Stimulated activated CD4-positive, alpha-beta T cell treated with anti-CD3 and anti-CD28 coated beads, Interleukin-12 subunit alpha, Interleukin-12 subunit beta, amount 100 ng/mL, for 24 hours (primary cell): ENCODE data around the gene NYAP1.
"Not testable (repeated sequence)": the region's sequence is repeated elsewhere in the genome, so short reads cannot be mapped to it uniquely, and the experiment has no call there.

ENCODE experiments used
- DNase-seq, 2 experiments: peaks; one replicate each; pipeline ENCODE4 v3.0.0-alpha.2; 2020; ENCODE audit warnings: low read depth in 2 of 2

Gene NYAP1

DNA sequence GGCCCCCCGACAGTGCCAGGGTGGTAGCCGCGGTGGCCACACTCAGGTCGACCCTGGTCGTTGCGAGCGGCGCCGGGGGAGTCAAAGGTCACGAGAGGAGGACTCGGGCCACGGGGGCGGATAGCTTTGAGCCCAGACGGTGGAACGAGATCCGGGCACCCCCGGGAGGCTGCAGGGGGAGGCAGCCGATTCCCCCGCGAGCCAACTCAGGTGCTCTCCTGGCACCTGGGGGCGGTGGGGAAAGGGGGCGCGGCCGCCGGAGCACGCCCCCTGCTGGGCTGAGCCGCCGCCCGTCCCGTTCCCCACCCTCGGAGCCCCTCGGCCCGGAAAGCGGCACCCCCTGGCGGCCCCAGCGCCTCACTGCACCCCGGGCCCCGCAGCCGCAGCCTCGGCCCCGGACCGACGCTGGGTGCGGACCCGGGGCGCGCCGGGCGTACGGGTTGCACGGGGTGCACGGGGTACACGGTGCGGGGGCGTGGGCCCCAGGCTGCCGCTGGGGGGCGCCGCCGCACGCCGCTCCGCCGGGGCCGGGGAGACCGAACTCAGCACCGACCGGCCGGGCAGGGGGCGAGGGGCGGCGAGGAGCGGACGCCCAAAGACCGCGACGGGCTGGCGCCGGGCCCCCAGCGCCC is 521 bp upstream of the NYAP1 start:
- peak; percentile 60 to 77 for DNase-seq

DNA sequence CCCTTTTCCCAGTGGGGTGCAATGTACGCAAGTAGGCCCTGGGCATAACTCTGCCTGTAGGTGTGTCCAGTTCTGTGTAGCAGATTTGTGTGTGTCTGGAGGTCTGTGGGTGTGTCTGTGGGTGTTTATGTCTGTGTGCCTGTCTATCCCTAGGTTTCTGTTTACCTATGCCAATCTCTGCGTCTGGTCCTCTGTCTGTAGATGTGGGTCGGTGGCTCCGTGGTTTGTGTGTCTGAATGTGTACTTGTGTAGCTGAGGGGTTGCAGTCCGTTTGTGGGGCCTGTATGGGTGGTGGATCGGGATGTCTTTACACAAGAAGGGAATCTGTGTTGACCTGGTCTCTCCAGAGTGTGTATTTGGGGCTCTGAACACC is 932 bp downstream of the NYAP1 start:
- DNase-seq: no peak

DNA sequence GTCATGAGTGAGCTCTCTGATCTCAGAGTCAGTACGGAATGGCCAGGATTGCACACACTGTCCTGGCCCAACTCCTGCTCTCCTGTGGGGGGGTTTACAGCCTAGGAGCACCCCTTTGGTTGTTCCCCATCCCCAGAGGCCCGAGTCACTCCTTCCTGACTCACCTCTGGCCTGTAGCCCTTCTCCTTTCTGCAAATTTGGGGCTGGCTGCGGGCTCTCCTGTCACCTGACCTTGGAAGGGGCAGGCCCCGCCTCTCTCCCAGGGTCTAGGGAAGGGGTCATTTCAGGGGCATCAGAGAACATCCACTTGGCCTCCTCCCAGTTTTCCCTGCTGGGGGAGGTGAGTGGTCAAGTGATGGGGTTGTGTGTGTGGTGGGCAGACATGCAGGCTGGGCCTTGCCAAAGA is 1.7 kb downstream of the NYAP1 start:
- DNase-seq: no peak

DNA sequence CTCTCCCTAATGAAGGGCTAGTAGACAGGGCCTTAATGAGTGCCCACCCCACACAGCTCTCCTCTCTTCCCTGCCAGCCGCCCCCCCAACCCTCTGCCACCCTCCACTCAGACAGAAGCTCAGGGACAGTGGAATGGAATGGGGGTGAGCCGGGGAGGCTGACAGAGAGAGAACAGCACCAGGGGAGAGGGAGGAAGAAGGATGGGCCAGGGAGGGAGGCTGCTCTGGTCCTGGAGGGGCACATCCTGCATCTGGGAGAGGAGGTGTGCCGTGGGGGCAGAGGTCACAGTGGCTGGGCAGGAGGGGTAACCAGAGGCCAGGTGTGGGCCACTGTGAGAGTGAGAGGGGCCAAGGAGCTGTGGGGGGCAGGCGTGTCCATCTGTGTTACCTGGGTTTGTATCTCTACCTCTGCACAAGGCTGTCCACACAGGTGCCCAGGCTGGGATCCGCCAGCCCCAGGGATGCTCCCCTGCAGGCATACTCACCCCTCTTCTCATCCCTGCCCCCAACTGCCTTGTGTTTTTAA is 2.4 kb downstream of the NYAP1 start:
- DNase-seq: no peak

DNA sequence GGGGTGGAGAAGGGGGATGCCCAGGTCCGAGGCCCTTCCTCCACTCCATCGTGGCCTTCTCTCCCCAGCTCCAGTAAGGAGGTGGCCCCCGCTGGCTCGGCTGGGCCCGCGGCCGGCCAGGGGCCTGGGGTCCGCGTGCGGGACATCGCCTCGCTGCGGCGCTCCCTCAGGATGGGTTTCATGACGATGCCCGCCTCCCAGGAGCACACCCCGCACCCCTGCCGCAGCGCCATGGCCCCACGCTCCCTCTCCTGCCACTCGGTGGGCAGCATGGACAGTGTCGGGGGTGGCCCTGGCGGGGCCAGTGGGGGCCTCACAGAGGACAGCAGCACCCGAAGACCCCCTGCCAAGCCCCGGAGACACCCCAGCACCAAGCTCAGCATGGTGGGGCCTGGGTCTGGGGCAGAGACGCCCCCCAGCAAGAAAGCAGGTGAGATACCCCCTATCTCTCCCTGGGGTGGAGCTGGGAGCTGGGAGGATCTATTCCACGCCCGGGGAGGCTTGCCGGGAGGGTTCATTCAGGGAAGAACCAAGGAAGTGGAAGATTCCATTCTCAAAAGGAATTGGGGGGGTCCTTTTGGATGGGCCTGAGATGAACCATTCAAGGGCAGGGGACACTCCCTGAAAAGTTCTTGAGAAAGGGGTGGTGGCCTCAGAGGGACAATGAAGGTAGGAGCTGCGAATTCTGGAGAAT is 3.2 kb downstream of the NYAP1 start:
- DNase-seq: no peak

DNA sequence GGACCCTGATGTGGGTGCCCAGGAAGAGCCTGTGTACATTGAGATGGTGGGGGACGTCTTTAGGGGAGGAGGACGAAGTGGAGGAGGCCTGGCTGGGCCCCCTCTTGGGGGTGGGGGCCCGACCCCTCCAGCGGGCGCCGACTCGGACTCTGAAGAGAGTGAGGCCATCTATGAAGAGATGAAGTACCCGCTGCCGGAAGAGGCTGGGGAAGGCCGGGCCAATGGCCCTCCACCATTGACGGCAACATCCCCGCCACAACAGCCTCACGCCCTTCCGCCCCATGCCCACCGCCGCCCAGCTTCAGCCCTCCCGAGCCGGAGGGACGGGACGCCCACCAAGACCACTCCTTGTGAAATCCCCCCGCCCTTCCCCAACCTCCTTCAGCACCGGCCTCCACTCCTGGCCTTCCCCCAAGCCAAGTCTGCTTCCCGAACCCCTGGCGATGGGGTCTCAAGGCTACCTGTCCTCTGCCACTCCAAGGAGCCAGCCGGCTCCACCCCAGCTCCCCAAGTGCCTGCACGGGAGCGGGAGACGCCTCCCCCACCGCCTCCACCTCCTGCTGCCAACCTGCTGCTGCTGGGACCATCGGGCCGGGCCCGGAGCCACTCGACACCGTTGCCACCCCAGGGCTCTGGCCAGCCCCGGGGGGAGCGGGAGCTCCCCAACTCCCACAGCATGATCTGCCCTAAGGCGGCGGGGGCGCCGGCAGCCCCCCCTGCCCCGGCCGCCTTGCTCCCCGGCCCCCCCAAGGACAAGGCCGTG is 4.8 kb downstream of the NYAP1 start:
- no peak for DNase-seq

DNA sequence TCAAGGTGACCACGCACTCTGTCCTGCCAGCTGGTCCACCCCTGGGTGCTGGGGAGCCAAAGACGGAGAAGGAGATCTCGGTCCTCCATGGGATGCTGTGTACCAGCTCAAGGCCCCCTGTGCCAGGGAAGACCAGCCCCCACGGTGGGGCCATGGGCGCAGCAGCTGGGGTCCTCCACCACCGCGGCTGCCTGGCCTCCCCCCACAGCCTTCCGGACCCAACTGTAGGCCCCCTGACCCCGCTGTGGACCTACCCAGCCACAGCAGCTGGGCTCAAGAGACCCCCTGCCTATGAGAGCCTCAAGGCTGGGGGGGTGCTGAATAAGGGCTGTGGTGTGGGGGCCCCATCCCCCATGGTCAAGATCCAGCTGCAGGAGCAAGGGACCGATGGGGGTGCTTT is 5.4 kb downstream of the NYAP1 start:
- no peak for DNase-seq

DNA sequence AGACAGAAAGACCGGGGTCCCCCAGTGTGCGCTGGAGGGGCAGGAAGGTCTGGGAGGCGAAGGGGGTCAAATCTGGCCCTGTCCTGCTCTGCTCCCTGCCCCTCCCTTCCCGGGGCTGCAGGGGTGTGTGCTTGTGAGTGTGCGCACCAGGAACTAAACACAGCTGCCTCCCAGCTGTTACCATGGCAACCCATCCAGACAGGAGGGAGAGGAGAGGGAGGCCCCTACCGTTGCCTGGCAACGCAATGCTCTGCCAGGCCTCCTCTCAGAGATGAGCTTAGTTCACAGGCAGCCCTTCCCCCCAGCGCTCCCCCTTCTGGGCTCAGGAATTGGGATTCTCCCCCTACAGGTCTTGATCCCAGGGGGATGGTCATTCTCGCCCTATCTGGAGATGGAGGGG is 6.1 kb downstream of the NYAP1 start:
- DNase-seq: no peak

DNA sequence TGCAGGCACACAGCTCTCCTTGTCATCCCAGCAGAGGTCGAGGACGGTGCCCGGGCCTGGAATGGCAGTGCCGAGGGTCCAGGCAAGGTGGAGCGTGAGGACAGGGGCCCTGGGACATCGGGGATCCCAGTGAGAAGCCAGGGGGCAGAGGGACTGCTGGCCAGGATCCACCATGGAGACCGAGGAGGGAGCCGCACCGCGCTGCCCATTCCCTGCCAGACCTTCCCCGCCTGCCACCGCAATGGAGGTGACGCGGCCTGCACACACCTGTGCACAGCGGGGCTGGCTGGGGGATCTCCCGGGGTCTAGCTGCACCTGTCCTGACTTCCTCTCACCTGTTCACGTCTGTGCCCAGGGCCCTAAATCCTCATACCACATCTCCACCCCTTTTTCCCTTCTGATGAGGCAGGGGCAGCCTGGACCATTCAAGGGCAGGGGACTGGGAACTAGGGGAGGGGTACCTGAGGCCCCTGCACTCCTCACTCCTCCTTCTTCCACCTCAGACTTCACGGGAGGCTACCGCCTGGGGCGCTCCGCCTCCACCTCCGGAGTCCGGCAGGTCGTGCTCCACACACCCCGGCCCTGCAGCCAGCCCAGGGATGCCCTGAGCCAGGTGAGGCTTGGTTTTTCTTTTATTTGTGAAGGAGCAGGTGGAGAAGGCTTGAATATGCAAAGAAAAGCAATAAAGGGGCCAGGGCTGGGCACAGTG is 6.9 kb downstream of the NYAP1 start:
- DNase-seq: no peak

DNA sequence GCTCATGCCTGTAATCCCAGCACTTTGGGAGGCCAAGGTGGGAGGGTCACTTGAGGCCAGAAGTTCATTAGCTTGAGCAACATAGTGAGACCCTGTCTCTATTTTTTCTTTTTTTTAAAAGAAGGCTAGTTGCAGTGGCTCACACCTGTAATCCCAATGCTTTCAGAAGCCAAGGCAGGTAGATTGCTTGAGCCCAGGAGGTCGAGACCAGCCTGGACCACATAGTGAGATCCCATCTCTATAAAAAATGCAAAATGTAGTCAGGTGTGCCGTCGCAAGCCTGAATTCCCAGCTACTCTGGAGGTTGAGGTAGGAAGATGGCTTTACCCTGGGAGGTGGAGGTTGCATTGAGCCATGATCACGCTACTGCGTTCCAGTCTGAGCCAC is 7.5 kb downstream of the NYAP1 start:
- no peak for DNase-seq

DNA sequence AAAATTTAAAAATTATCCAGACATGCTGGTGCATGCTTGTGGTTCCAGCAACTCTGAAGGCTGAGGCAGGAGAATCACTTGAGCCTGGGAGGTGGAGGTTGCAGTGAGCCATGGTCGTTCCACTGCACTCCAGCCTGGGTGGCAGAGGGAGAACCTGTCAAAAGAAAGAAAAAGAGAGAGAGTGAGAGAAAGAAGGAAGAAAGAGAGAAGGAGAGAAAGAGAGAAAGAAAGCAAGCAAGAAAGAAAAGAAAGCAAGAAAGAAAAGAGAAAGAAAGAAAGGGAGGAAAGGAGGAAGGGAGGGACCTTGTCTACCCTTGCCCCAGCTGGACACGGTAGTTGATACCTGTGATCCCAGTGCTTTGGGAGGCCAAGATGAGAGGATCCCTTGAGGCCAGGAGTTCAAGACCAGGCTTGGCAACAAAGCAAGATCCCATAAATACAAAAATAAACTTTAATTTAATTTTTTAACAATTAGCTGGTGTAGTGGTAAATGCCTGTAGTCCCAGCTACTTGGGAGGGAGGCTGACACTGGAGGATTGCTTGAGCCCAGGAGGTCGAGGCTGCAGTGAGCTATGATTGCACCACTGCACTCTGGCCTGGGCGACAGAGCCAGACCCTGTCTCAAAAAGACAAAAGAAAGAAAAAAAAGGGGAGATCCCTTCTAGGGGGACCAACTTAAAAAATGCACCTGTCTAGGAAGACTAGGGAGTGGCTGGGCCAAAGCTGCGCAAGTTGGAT is 9.2 kb downstream of the NYAP1 start:
- no peak for DNase-seq

DNA sequence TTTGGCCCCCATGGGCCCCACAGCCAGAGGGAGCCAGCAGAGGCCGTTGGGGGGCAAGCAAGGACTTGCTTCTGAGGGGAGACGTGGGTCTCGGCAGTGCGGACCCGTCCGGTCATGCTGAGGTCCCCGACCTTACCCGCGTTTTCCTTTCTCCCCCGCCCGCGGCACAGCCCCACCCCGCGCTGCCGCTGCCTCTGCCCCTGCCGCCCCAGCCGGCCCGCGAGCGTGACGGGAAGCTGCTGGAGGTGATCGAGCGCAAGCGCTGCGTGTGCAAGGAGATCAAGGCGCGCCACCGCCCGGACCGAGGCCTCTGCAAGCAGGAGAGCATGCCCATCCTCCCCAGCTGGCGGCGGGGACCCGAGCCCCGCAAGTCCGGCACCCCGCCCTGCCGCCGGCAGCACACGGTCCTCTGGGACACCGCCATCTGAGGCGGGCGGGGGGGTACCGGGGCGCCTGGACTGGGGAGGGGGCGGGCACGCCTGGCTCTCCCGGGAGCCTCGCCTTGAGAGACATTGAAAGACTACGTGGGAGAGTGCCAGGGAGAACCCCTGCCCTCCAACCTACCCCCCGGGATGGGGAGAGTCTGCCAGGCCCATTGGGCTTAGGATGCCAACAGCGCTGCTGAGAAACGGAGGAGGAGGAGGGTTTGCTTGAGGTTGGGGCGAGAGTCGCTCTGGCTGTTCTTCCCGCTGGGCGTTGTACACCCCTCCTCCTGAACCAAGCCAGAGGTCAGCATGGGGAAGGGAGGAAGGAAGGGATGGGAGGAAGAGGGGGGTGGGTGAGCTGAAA is 9.9 kb downstream of the NYAP1 start:
- peak; percentile 37 to 45 for DNase-seq

DNA sequence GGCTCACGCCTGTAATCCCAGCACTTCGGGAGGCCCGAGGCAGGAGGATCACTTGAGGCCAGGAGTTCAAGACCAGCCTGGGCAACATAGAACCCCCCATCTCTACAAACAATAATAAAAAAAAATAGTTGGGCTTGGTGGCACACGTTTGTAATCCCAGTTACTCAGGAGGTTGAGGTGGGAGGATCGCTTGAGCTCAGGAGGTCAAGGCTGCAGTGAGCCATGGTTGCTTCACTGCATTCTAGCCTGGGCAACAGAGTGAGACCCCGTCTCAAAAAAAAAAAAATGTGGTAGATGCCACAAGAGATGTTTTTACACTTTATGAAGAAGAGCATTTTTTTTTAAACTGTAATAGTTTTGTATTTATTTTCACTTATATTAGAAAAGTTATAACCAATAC is 12.8 kb downstream of the NYAP1 start:
- no peak for DNase-seq

DNA sequence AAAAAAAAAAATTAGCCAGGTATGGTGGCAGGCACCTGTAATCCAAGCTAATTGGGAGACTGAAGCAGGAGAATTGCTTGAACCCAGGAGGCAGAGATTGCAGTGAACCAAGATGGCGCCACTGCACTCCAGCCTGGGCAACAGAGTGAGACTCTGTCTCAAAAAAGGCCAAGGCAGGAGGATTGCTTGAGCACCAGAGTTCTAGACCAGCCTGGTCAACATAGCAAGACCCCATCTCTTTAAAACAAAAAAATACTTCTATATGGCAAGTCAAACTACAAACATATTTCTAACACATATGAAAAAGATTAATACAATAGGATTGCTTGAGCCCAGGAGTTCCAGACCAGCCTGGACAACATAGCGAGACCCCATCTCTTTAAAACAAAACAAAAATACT is 17.0 kb downstream of the NYAP1 start:
- DNase-seq: not testable (repeated sequence)

DNA sequence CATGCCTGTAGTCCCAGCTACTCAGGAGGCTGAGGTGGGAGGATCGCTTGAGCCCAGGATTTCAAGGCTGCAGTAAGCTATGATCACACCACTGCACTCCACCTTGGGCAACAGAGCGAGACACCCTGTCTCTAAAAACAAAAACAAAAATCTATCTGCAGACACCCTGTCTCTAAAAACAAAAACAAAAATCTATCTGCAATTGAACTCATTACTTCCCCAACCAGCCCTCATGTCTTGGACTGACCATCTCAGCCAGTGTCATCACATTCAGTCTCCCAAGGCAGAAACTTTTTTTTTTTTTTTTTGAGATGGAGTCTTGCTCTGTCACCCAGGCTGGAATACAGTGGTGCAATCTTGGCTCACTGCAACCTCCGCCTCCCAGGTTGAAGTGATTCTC is 20.3 kb downstream of the NYAP1 start:
- DNase-seq: not testable (repeated sequence)

DNA sequence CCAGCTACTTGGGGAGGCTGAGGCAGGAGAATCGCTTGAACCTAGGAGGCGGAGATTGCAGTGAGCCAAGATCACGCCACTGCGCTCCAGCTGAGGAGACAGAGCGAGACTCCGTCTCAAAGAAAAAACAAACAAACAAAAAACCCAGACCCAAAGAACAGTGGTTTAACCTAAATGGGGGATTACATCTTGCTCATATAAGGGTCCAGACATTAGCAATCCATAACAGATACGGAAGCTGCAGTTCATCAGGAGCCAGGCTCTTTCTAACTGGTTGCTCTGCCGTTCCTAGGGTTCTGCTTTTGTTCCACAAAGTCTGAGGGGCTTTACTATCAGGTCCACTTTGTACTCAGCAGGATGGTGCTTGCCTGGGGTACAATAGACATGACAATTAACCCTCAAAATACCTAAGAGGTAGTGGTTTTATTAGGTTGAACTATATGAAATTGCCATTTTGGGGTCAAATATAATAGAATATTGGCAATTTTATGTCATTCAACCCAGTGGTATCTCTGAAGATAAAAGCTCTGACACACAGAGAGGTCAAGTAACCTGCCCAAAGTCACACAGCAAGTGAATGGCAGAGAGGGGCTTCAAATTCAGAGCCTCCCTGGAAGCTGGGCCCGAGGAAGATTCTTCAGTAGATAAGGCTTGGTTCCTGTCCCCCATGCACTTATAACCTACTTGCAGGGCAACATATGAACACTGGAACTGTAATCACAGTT is 21.3 kb downstream of the NYAP1 start:
- no peak for DNase-seq

DNA sequence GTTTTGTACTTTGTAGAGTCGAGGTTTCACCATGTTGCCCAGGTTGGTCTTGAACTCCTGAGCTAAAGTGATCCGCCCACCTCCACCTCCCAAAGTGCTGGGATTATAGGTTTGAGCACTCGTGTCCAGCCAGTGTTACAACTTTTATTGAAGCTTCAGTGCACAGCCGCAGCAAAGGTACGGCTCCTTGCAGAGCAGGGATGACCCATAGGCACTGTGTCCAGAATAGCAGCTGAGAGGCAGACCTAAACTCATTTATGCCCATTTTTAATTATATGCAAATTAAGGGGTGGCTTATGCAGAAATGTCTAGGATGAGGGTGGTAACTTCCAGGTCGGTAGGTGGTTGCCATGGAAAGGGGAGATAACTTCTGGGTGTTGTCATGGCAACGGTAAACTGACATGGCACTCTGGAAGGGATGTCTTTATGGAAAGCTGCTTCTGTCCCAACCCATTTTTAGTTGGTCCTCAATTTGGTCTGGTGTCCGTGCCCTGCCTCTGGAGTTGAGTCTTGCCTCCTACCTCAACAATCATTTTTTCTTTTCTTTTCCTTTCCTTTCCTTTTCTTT is 22.7 kb downstream of the NYAP1 start:
- no peak for DNase-seq

DNA sequence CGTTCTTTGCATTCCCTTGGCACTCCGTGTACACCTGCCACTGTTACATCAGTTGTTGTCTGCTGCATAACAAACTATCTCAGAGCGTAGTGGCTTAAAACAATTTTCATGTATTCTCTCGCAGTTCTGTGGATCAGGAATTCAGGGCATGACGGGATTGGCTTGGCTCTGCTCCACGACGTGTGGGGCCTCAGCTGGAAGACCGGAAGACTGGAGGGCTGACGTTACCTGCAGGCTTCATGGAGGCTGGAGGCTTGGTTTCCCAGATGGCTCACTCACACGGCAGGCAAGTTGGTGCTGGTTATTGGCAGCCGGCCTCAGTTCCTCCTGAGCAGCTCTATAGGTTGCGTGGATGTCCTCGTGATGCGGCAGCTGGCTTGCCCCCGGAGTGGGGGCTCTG is 25.5 kb downstream of the NYAP1 start:
- DNase-seq: no peak

DNA sequence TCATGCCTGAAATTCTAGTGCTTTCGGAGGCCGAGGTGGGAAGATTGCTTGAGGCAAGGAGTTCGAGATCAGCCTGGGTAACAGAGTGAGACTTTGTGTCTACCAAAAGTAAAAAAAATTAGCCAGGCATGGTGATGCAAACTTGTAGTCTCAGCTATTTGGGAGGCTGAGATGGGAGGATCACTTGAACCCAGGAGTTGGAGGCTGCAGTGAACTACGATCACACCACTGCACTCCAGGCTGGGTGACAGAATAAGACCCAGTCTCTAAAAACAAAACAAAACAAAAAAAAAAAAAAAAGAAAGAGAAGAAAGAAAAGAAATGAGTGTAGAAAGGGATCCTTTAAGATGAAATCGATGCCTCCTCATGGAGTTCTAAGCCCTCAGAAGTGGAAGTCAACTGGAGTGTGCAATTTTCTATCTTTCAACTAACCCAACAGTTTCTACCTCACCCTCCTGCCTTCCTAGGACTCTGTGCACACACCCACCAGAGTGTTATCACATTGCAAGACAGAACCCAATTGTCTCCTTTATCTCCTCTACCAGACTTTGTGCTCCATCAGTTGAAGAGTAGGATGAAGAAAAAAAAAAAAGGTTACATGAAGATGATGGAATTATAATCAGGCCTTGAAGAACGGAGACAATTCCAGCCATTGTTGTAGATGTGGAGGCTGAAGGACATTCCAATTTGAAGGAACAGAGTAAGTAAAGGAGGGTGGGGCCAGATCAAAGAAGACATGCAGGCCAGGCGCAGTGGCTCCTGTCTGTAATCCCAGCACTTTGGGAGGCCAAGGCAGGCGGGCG is 26.9 kb downstream of the NYAP1 start:
- DNase-seq: no peak
